Panc1 (cell line): ENCODE measurements around the gene GCNA.

Source experiments
- POLR2AphosphoS5 ChIP-seq: IDR thresholded peaks from 2 replicates; pipeline ENCODE4 v1.6.1; 2012; ENCODE audit warnings: mild to moderate bottlenecking, low read depth, low read length, moderate library complexity
- SIN3A ChIP-seq: IDR thresholded peaks from 2 replicates; pipeline ENCODE4 v1.6.1; 2012; ENCODE audit warnings: low read depth, mild to moderate bottlenecking, low read length, moderate library complexity, borderline replicate concordance; ENCODE audit not compliant: insufficient read depth
- TCF7L2 ChIP-seq: IDR thresholded peaks from 2 replicates; pipeline ENCODE4 v1.6.1; 2011; ENCODE audit warnings: mild to moderate bottlenecking, low read depth, low read length, inconsistent platforms
- TF ChIP-seq, protein P1 (sequence below): fragments of 450-650 bp; IDR thresholded peaks from 2 replicates; pipeline ENCODE4 v1.5.1; 2017; ENCODE audit warnings: mild to moderate bottlenecking
- TF ChIP-seq, protein P2 (sequence below), 2 experiments: IDR thresholded peaks; 2 replicates each; pipeline ENCODE4 v1.6.1; 2011 to 2012; ENCODE audit warnings: low read depth in 2 of 2, control low read depth in 1 of 2, low read length in 1 of 2, mild to moderate bottlenecking in 1 of 2, moderate library complexity in 1 of 2; ENCODE audit not compliant: insufficient read depth in 1 of 2

DNA sequence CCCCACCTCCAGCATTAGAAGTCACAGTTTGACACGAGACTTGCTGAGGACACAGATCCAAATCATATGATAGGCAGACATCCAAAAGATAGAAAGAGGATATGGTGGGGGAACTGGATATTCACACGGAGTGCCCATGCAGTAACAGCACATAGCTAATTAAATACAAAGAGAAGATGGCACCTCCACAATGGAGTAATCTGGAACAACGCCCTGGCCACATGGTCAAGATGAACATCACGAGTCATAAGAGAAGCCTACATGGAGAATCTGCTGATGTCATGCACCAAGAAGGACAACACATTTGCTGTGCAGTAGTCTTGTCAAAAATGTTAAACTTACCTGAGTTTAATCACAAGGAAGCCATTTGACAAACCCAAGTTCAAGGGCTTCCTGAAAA, 79.0 kb downstream of the GCNA start:
- no peak for TF ChIP-seq SIN3A
- TF ChIP-seq, protein P1, sequence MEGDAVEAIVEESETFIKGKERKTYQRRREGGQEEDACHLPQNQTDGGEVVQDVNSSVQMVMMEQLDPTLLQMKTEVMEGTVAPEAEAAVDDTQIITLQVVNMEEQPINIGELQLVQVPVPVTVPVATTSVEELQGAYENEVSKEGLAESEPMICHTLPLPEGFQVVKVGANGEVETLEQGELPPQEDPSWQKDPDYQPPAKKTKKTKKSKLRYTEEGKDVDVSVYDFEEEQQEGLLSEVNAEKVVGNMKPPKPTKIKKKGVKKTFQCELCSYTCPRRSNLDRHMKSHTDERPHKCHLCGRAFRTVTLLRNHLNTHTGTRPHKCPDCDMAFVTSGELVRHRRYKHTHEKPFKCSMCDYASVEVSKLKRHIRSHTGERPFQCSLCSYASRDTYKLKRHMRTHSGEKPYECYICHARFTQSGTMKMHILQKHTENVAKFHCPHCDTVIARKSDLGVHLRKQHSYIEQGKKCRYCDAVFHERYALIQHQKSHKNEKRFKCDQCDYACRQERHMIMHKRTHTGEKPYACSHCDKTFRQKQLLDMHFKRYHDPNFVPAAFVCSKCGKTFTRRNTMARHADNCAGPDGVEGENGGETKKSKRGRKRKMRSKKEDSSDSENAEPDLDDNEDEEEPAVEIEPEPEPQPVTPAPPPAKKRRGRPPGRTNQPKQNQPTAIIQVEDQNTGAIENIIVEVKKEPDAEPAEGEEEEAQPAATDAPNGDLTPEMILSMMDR, result no peak
- TF ChIP-seq POLR2AphosphoS5, result no peak
- TF ChIP-seq TCF7L2, result no peak
- TF ChIP-seq, protein P2, sequence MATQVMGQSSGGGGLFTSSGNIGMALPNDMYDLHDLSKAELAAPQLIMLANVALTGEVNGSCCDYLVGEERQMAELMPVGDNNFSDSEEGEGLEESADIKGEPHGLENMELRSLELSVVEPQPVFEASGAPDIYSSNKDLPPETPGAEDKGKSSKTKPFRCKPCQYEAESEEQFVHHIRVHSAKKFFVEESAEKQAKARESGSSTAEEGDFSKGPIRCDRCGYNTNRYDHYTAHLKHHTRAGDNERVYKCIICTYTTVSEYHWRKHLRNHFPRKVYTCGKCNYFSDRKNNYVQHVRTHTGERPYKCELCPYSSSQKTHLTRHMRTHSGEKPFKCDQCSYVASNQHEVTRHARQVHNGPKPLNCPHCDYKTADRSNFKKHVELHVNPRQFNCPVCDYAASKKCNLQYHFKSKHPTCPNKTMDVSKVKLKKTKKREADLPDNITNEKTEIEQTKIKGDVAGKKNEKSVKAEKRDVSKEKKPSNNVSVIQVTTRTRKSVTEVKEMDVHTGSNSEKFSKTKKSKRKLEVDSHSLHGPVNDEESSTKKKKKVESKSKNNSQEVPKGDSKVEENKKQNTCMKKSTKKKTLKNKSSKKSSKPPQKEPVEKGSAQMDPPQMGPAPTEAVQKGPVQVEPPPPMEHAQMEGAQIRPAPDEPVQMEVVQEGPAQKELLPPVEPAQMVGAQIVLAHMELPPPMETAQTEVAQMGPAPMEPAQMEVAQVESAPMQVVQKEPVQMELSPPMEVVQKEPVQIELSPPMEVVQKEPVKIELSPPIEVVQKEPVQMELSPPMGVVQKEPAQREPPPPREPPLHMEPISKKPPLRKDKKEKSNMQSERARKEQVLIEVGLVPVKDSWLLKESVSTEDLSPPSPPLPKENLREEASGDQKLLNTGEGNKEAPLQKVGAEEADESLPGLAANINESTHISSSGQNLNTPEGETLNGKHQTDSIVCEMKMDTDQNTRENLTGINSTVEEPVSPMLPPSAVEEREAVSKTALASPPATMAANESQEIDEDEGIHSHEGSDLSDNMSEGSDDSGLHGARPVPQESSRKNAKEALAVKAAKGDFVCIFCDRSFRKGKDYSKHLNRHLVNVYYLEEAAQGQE (IDR thresholded peaks at IDR 0.05; ENCODE audit: insufficient read depth in 1 of 2, low read depth in 2 of 2, low read length in 1 of 2), result no peak
